ENCODE results near the gene LECT2. TPM values are rescaled to one million over a fixed set of nuclear protein-coding genes. Genes with fewer than 3 reads are reported as not detected.

The LECT2 gene
- total RNA-seq, 1 donor = not detected

Other genes starting within 250 kb of the LECT2 start
- gene SLC25A48, start 120.3 kb downstream of the LECT2 start, total RNA-seq = not detected
- not detected for gene IL9, start 59.1 kb downstream of the LECT2 start, total RNA-seq
- gene TGFBI, start 74.0 kb upstream of the LECT2 start, total RNA-seq = 159 TPM
- gene SMAD5, start 177.9 kb upstream of the LECT2 start, total RNA-seq = 16.5 TPM
- not detected for gene SMIM32, start 238.2 kb upstream of the LECT2 start, total RNA-seq